Heart left ventricle (tissue), 13 donors: ENCODE results near the gene ARHGAP44.

ENCODE experiments used
- POLR2A ChIP-seq, 2 donors: fragments of 450-650 bp; IDR thresholded peaks; one replicate each; pipeline ENCODE4 v1.6.1; 2017; ENCODE audit warnings: antibody characterized with exemption in 2 of 2, mild to moderate bottlenecking in 2 of 2, moderate library complexity in 2 of 2
- TF ChIP-seq, protein P1 (sequence below), 12 donors: fragments of 200-600 bp; sonication (generic) in 4 of 12; IDR thresholded peaks; one replicate each; pipeline versions ENCODE4 v1.5.0 to v1.8.0; 2018 to 2022; ENCODE audit warnings: antibody characterized with exemption in 12 of 12, mild to moderate bottlenecking in 5 of 12
- donor health status: ischemic (EF 13 %, LVEDD 7.1; RV severe dilation, severe dysfunction).
- donor health status: DM: no; HTN: yes; CAD: no.
- donor health status: DM: no; HTN: no; CAD: no.
- donor health status: ischemic (EF 25% LVEDD 6.9; RV normal size, moderate dysfunction).
- donor health status: ischemic (EF 25% LVEDD 5.7; RV mildly dilated, moderate dysfunction).
- donor health status: ischemic (EF 35%, LVEDD 5.7; RV mildly dilated, moderate dysfunction).
- donor health status: nonischemic (EF 11% LVEDD 7.7; RV severe dilation, severe dysfunction).
- donor health status: DM: yes; HTN: yes; CAD: no.
- donor health status: PGD.
- donor health status: ischemic (EF 29% LVEDD 5.4; RV normal size, mild dysfunction).
- donor health status: nonischemic (EF 23%, LVEDD 6.1; RV moderate dilation, normal function).

DNA sequence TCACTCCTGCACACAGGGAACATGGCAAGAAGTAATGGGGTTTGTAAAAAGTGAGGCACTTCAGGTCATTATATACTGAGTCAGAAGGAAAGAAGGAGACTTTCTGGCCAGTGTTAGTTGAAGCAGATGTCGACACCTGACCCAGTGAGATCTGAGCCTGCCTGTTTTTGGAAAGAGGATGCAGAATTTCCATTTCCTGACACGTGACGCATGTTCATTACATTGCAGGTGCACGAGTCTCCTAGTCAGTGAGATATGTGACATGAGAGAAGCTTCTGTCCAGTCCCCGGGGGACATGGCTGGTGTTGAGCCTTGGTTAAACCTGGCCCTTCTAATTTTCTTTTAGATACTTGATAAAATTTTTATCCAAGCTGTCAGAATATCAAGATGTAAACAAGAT, 166.2 kb downstream of the ARHGAP44 start:
- TF ChIP-seq, protein P1, sequence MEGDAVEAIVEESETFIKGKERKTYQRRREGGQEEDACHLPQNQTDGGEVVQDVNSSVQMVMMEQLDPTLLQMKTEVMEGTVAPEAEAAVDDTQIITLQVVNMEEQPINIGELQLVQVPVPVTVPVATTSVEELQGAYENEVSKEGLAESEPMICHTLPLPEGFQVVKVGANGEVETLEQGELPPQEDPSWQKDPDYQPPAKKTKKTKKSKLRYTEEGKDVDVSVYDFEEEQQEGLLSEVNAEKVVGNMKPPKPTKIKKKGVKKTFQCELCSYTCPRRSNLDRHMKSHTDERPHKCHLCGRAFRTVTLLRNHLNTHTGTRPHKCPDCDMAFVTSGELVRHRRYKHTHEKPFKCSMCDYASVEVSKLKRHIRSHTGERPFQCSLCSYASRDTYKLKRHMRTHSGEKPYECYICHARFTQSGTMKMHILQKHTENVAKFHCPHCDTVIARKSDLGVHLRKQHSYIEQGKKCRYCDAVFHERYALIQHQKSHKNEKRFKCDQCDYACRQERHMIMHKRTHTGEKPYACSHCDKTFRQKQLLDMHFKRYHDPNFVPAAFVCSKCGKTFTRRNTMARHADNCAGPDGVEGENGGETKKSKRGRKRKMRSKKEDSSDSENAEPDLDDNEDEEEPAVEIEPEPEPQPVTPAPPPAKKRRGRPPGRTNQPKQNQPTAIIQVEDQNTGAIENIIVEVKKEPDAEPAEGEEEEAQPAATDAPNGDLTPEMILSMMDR (IDR thresholded peaks at IDR 0.05), result no peak
- no peak for TF ChIP-seq POLR2A (IDR thresholded peaks at IDR 0.05)
